Testis (tissue), 2 donors: ENCODE measurements around the gene MT3.

Source experiments
- POLR2A ChIP-seq: fragments of 450-650 bp; IDR thresholded peaks from one replicate; pipeline ENCODE4 v1.6.1; 2017; ENCODE audit warnings: antibody characterized with exemption, mild to moderate bottlenecking, moderate library complexity
- TF ChIP-seq, protein P1 (sequence below), 3 experiments: fragments of 450-650 bp in 2 of 3; fragments of 200-600 bp in 1 of 3; sonication (generic) in 1 of 3; IDR thresholded peaks; one replicate each; pipeline ENCODE4 v1.5.1; 2016 to 2019; ENCODE audit warnings: antibody characterized with exemption in 3 of 3, mild to moderate bottlenecking in 2 of 3, moderate library complexity in 1 of 3

DNA sequence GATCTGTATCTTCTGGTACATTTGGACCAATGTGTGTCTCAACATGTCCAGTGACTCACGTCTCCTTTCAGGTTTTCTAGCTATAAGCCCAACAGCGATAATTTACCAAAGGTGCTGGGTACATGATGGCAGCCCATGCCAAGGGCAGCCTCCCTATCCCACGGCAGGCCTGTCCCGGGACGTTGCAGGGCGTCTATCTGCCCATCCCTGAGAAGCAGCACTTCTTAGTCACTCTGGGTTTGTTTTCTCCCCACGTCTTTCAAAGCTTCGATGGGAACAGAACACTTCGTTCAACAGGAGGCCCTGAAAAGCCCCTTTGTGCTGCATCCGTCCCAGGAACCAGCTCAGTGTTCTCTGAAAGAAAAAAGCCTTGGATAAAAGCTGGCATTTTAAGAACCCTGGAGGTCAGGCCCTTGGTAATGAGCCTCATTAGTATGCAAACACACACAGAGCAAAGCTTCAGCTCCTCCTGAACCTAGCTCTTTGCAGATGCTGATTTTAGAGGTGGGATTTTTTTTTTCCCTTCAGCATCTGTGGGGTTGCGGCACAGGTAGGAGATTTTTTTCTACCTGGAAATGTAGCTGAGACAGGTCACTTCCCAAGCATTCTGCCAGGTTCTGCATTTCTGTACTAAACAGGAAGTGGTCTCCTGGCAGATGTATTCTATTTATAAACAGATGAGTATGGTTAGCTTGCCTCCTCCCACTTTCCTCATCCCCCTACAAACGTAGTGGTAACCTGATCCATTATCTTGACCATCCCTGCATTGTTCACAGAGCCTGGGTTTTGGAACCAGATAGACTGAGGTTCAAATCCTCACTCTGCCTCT, 42.0 kb upstream of the MT3 start:
- TF ChIP-seq, protein P1, sequence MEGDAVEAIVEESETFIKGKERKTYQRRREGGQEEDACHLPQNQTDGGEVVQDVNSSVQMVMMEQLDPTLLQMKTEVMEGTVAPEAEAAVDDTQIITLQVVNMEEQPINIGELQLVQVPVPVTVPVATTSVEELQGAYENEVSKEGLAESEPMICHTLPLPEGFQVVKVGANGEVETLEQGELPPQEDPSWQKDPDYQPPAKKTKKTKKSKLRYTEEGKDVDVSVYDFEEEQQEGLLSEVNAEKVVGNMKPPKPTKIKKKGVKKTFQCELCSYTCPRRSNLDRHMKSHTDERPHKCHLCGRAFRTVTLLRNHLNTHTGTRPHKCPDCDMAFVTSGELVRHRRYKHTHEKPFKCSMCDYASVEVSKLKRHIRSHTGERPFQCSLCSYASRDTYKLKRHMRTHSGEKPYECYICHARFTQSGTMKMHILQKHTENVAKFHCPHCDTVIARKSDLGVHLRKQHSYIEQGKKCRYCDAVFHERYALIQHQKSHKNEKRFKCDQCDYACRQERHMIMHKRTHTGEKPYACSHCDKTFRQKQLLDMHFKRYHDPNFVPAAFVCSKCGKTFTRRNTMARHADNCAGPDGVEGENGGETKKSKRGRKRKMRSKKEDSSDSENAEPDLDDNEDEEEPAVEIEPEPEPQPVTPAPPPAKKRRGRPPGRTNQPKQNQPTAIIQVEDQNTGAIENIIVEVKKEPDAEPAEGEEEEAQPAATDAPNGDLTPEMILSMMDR (IDR thresholded peaks at IDR 0.05) = no peak
- no peak for TF ChIP-seq POLR2A
